Stimulated activated CD8-positive, alpha-beta memory T cell treated with anti-CD3 and anti-CD28 coated beads, Interleukin-4, amount 100 ng/mL, for 4 hours (primary cell): ENCODE data around the gene MEX3D.
"Not testable (repeated sequence)": the region's sequence is repeated elsewhere in the genome, so short reads cannot be mapped to it uniquely, and the experiment has no call there.

Source experiments
- DNase-seq, 2 donors: peaks; one replicate each; pipeline ENCODE4 v3.0.0-alpha.2; 2020; ENCODE audit warnings: low read depth in 2 of 2, low spot score in 1 of 2

MEX3D gene

DNA sequence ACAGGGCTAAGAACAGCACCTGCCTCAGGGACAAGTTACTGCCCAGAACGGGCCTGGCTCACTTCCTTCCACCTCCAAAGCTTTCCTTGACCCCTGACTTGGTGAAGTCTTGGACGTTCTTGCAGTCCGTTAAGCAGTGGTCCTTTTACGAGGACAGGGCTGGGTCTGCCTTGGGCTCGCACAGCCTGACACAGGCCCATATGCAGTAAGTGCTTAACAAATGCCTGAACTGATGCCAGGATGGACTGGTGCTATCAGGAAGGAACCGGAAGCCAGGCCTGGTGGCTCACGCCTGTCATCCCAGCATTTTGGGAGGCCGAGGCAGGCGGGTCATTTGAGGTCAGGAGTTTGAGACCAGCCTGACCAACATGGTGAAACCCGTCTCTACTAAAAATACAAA lies 46.1 kb downstream of the MEX3D start:
- DNase-seq, result no peak

DNA sequence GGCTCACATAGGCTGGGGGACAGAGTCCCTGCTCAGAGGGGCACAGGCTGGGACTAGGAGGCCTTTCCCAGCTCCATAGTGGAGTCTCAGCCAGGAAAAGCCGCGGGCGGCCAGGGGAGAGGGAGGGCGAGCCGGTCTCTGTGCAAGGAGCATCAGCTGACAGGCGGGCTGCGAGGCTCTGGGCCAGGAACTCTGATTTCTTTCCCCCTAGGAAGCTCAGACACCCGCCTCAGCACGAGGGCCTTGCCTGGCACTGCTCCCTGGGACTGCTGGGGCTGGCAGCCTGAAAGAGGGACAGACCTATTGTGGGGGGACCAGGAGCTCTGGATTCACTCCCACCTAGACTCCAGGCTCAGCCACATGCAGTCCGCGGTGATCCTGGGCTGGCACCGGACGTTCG lies 46.5 kb downstream of the MEX3D start:
- no peak for DNase-seq

DNA sequence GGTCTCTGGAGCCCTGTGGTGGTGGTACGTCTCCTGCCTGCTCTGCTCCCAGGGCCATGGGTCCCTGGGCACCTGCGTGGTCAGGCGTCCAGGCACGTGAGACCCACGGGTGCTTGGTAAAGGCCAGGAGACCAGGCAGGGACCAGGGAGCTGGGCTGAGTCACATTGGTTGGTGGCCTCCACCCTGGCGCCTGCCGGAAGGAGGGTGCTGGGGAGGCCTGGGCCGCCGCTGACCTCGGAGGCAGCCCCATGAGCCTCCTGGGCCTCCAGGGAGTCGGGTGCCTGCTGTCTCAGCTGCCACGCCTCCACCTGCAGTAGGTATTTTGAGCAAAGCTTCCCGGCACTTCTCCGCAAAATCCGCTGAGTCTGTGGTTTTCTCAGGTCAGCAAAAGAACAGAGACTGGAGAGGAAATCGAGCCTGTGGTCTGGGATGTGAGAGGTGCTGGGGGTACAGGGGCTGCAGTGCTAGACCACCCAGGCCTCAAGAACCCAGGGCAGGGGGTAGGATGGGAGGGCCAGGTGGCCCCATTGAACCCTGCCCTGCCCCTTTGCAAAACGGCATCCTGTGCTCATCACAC lies 47.8 kb downstream of the MEX3D start:
- DNase-seq, result no peak

DNA sequence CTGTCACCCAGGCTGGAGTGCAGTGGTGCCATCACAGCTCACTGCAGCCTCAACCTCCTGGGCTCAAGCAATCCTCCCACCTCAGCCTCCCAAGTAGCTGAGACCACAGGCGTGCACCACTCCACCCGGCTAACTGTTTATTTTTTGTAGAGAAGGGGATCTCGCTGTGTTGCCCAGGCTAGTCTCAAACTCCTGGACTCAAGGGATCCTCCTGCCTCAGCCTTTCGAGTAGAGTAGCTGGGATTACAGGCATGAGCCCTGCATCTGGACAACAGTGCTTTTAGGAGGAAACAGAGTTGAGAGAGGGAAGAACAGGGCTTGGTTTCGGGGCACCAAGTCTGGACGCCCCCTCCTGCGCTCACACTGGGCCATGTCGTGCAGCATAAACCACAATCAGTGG lies 48.3 kb downstream of the MEX3D start:
- DNase-seq, result not testable (repeated sequence)

DNA sequence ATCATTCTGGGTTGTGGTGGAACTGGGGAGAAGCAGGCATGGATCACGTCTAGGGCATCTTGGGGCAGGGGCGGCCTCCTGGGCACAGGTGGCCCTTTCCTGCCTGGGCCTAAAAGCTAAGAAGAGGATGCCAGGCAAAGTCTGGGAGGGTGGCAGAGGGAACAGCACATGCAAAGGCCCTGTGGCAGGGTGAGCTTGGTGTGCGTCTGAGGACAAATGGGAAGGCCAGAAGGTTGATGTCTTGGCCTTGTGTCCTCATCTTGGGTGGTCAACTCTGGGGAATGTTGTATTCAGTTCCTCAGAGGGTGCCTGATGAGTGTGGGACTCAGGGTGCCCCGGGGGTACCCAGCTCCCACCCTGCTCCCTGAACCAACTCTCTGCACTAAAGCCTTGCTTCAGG lies 49.7 kb downstream of the MEX3D start:
- DNase-seq, result no peak

DNA sequence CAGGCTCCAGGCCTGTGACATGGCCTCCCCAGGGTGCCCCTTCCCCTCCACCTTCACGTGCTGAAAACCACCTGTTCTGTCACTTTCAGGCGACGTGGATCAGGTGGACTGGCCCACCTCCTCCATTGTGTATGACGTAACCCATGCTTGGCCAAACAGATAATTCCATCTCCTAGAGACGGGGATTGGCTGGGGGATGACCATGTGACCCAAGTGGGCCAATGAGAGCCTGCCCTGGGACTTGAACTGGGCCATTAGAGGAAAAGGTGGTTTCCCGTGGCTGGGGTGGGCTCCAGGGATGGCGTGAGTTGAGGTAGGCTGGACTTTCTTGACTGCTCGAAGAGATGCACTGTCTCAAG lies 51.8 kb downstream of the MEX3D start:
- DNase-seq, result no peak

DNA sequence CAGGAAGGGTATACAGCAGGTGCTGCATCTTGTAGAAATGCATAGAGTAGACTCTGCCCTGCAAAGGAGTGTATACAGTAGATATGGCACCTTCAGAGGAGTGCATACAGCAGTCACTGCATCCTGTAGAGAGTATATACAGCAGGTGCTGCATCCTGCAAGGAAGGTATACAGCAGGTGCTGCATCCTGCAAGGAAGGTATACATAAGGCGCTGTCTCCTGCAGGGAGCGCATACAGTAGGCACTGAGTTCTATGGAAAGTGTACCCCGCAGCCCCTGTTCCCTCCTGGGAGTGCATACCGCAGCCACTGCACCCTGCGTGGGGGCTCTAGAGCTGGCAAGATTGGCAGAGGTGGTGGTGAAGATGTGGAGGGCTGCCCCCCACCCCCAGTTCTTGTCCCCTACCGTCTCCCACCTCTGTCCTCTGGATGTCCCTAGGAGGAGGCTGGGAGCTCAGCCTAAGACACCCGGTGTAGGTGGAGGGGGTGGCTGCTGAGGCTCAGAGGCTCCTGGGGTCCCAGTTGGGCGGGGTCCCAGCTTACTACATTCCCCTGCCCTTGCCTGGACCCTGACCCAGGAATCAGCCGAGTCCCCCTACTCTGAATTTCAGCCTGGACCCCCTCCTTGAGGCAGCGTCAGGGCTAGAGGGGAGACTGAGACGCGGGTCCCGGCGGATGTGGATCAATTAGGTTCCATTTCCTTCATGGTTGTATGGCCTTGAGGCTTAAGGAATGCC lies 53.0 kb downstream of the MEX3D start:
- no peak for DNase-seq

DNA sequence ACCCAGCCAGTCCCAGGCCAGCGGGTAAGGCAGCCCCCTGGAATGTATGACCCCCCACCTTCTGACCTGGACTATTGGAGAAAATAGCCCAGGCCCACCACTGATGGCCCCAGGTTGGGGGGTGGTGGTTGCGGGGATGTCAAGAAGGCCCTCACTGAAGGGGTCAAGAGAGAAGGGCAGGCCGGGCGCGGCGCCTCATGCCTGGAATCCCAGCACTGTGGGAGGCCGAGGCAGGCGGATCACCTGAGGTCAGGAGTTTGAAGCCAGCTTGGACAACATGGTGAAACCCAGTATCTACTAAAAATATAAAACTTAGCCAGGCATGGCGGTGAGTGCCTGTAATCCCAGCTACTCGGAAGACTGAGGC lies 53.8 kb downstream of the MEX3D start:
- no peak for DNase-seq

DNA sequence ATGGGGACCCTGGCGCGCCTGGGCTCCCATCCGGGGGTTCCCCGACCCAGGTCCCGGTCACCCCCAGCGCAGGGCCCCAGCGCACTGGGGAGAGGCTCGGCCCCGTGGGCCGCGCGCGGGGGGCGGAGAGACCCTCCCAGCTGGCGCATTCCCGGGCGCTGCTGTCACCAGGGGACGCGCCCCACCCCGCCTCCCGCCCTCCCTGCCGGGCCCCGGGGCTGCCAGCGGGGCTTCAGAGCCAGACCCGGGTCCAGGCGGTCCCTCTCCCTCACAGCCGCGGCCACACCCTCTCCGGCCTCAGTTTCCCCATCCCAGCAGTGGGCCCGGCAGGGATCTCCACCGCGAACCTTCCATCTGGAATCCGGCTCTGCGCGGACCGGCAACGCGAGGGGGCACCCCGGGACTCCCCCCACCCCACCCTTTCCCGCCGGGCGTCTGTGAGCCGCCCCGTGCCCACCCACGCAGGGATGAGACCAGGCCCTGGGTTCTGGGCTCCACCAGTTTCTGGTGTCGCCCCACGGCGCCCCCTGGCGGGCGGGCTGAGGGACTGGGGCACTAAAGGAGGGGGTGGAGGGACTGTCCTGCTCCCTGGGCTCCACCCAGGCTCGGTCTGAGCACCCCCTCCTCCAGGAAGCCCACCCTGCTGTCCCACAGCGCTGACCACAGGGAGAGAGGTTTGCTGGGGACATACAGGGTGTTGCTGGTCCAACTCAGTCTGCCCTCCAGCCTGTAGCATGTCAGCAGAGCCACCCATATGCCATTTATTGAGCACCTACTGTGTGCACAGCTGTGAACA lies 54.4 kb downstream of the MEX3D start:
- peak; percentile 11 to 24 for DNase-seq

DNA sequence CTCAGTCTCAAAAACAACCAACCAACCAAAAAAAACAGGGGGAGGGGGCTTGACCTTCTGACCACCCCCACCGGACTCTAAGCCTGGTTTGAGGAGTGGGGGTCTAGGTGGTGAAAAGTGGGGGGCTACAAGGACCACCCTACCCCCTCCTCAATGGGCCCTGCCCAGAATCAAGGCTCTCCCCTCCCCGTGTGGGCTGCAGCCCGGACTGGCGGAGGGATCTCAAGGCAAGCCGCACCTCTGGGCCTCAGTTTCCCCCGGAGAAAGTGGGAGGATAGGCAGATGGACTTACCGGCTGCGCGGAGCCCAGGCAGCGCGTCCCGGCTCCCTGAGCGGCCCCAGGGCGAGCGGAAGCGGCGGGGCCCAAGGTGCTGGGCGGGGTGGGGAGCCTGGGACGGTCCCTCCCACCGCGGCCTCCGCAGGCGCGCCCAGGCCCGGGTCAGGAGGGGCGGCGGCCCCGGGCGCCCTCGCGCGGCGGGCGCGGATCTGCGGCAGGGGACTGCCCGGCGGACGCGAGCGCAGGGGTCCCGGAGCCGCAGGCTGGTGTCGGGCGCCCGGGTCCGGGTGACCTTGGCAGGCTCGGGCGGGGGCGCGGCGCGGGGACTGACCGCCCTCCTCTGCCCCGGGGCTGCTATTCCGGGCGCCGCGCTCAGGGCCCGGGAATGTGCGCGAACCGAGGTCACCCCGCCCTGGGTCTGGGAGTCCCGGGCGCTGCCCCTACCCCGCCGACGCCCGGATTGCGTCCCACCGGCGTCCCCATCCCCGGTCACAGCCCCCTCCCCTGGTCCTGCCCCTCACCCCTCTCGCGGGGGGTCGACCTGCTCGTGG lies 55.2 kb downstream of the MEX3D start, which contains the start of gene ADAMTSL5:
ADAMTSL5 (minus strand) TSS at position 349 of the 828 bp plus-strand sequence. CDS start 2,076 bp downstream, outside the sequence.
- DNase-seq, result peak in 1 of 2 donors; percentile 36

DNA sequence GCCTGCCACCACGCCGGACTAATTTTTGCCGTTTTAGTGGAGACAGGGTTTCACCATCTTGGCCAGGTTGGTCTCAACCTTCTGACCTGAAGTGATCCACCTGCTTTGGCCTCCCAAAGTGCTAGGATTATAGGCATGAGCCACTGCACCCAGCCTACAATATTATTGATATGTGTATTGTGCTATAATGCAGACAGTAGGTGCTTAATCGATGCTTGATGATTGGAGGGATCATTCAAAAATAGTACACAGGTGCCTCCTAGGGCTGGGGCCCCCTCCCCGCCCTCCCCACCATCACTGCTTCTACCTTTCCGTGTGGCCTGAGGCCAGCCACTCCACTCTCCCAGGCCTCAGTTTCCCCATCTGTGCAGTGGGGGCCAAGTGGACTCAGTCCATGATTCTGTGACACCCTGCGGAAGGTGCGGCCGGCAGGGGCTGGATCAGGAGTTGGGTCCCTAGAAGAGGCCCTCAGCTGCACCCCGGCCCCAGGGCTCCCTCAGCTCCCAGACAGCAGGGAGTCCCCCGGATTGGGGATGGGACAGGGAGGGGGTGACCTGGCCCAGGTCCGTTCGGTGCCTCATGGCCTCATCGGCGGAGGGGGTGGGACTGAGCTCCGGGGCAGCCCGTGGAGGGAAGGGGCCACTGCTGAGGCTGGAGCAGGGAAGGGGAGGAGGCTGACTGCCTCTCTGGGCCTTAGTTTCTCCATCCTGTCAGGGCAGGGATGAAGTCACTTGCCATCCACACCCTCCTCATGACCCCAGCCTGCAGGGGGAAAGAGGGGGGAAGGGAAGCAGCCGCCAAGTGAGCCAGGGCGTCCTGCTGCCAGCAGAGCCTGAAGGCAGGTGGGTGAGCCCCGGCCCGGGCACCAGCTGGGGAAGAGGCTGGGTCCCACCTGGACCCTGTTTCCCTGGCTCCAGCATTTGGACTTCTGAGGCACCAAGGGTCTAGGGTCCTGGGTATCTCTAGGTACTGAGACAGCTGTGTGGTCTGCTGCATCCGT lies 56.5 kb downstream of the MEX3D start:
- DNase-seq, result no peak

DNA sequence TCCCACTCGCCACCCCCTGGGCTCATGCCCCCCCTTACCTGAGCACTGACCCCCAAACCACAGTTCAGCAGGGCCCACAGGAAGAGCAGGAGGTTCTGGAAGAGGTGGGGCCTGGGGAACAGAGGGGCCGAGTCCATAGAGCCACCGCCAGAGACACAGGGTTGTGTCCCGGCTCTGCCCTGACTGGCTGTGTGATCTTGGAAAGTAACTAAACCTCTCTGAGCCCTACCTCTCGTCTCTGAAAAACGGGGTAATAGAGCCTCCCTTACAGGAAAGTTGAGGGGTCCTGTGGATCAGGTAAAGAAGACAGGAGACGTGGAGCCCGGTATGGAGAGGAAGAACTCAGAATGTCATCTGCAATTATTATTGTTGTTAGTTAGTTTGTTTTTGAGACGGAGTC lies 57.3 kb downstream of the MEX3D start:
- no peak for DNase-seq

DNA sequence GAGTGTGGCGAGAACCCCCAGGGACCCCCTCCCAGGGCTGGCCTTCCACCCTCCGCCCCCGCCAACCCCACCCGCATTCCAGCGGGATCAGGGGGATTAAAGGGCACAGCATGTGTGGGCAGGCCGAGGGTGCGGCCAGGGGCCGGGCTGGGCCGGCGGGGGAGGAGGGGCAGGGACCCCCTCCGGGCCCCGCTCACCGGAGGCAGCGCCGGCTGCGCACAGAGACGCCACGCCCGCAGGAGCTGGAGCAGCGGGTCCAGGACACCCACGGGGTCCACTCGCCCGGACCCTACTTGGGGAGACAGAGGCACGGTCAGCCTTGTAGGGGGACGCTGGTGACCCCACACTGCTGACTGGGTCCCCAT lies 57.7 kb downstream of the MEX3D start:
- DNase-seq, result no peak

DNA sequence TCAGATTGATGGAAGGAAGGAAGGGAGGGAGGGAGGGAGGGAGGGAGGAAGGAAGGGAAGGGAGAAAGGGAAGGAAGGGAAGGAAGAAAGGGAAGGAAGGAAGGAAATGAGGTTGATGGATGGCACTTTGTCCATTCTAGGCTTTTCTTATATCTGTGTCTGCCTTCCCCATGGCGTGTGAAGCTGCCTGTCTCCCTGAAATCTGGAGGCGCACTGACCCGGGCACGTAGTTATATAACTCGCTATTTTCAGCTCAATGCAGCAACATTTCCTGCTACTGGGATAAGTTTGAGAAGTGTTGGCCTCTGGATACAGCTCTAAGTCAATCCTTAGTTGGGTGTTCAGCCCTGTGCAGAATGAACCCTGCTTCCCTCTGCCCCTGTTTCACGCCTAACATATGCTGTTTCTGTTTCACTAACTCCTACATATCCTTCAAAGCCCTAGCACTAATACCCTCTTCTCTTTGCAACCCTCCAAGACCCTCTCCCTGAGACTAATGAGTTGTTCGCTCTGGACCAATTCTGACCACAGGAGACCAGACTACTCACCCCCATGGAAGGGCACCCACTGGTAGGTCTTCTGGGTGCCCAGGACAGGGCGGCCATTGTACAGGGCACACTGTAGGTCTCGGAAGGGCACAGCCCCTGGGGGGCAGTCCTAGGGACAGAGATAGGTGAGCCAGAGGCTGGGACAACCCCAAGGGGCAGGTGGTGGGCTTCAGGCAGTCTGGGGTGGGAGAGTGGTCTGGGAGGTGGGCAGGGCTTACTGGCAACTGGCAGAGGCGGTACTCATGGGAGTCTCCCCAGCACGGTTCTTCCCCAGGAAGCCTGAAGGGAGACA lies 58.3 kb downstream of the MEX3D start:
- DNase-seq, result no peak

DNA sequence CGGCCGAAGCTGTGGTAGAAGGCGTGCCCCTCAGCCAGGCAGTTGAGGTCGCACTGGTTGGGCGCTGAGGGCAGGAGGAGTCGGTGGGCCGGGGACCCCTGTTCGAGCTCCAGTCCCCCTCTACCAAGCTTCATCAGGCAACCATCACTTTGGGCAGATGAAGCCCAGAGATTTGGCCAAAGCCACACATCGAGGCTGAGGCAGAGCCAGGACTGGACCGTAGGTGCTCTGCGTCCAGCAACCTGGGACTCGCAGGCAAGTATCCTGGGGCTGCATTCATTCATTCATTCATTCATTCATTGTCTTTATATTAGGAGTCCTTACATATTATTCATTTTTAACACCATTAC lies 59.6 kb downstream of the MEX3D start:
- no peak for DNase-seq

DNA sequence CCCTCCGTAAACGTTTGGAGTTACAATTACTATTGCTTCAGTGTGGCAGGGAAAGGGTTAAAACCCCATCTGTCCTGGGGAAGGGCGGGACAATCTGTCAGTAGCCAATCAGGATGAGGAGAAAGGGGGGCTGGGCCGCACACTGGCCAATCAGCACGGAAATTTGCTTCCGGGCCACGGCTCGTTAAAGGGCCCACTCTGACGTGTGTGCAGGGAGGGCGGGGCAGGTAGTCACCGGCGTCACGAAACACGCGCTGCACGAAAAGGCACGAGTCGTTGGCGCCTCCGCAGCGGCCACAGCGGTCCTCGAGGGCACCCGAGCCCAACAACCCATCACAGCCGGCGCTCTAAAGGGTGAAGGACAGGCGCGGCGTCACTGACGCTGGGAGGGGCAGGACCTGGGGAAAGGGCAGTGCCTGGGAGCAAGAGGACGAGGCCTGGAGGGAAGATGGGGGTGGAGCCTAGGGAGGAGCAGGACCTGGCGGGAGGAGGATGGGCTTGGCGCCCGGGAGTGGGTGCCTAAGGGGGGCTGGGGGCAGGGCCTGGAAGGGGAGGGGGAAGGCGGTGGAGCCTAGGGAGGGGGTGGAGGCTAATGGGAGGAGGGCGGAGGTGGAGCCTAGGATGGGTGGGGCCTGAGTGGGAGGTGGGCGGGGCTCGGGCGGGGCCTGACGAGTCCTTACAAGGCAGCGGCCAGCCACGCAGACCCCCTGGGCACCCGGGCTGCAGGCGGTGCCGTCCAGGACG lies 60.2 kb downstream of the MEX3D start:
- peak; percentile 81 to 82 for DNase-seq

DNA sequence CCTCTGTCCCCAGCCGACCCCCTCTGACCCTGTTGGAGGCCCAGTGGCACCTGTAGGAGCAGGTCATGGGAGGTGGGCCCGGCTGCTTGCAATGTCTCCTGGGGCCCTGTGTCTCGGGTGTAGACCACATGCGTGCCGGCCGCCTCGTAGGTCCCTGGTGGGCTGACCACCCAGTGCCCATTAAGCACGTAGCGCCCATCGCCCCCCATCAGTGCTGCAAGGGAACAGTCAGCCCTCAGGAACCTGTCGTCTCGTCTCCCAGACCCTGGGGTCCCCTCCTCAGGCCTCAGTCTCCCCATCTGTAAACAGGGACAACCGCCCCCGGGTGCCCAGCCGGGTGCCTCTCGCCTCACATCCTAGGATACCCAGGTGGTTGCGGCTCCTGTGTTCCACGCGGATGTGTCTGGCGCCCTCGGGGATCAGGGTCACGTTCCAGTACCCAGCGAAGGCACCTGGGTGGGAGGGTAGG lies 60.9 kb downstream of the MEX3D start:
- no peak for DNase-seq

DNA sequence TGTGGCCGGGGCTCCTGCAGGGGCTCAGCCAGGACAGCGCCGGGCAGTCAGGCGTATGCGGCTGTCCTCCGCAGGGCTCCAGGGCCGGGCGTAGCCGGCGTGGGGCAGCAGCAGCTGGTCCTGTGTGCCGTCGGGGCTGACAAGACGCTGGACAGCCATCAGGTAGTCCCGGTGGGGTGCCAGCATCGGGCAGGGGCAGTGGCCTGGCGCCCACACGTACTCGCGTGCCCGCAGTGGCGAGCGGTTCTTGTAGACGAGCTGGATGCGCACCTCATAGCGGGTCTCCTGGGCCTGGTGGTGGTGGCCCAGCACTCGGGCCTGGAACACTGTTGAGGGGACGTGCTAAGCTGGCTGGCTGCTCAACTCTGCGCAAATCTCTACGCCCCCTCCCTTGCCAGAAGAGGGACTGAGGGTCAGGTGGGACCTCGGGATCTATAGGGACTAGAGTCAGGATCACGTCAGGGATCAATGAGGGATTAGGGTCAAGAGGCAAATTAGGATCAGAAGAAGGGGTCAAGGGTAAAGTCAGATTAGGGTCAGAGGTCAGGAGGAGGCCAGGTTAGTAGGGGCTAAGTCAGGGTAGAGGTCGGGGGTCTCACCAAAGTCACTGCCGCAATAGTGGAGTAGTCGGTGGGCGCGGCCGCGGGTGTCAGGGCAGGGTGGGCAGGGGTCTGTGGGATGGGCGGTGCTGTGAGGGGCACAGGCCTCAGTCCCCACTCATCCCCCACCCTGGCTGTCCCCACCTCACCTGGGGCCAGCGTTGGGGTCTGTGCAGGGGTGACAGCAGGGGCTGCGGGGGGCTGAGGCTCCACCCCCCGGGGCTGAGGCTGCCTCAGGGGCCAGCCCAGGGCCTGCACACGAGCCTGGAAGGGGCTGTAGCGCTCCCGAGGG lies 61.9 kb downstream of the MEX3D start:
- DNase-seq, result no peak
